ENCODE results near the gene HSF4.

Gene HSF4

DNA sequence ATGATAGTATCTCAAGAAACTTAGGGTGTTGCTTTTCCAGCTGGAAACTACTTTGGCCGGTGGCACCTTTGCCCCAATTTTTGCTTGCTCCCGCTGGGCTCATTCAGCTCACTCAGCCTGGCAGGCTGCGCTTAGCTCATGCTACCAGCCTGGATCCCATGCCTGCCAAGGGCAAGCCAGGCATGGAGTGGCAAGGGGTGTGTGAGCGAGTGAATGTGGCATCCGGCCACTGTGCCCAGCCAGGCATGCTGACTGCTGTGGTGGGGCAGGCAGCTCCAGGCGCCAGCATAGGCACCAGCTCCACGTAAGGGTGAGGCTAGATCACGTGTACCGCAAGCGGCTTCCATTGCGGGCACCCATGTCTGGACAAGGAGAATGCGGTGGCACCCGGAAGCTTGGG lies 23.2 kb upstream of the HSF4 start:
- CTCF ChIA-PET = interaction anchor here (2.0 to 2.3 kb wide), 2 partner anchors 14 to 180 kb away, joined by 5 to 6 read pairs; partner anchors contain the start of gene CES3
- TF ChIP-seq HDGF (IDR thresholded peaks at IDR 0.05; ENCODE audit: borderline replicate concordance) (no peak), ZNF384 (IDR thresholded peaks at IDR 0.05) (no peak), SUZ12 (IDR thresholded peaks at IDR 0.05) (no peak), TARDBP (IDR thresholded peaks at IDR 0.05) (no peak), BHLHE40 (IDR thresholded peaks at IDR 0.05; ENCODE audit: borderline replicate concordance) (no peak), CTBP1 (IDR thresholded peaks at IDR 0.05; ENCODE audit: borderline replicate concordance) (no peak), FOXM1 (IDR thresholded peaks at IDR 0.05; ENCODE audit: borderline replicate concordance) (no peak), ARNT (IDR thresholded peaks at IDR 0.05) (no peak)
- DNase-seq (ENCODE audit: extremely low spot score) = no peak
- POLR2A ChIA-PET = interaction anchor here (1.5 kb wide), 1 partner anchor 19 kb away, joined by 6 read pairs; the partner anchor contains the start of genes FBXL8 and TRADD

DNA sequence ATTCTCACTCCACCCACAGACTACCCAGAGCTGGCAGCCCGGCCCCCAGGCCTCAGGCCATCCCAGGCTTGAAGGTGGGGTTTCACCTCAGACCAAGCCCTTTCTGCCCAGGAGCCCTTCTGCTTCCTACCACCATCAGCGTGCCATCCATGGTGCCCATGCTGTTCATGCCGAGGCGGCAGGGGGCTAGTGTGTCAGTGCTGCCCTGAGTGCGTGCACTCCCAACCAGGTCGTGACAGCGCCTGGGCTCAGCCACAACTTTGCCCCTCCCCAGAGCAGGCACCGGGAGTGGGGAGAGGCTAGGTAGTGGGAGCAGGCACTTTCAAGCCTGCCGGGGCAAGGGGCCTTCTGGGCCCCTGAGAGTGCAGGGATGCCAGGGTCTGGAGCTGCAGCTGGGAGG lies 22.2 kb upstream of the HSF4 start:
- POLR2A ChIA-PET = interaction anchor here (1.5 kb wide), 1 partner anchor 18 kb away, joined by 6 read pairs; the partner anchor contains the start of genes FBXL8 and TRADD
- CTCF ChIA-PET = interaction anchor here (2.0 to 2.3 kb wide), 2 partner anchors 13 to 181 kb away, joined by 5 to 6 read pairs; partner anchors contain the start of gene CES3

GRCh38 chr16:67144943-67145342 lies 19.6 kb upstream of the HSF4 start:
- ChIA-PET CTCF (interaction anchor here (0.6 kb wide), 1 partner anchor 131 kb away, joined by 3 read pairs; no protein-coding TSS in a partner anchor), POLR2A (interaction anchor here (0.6 kb wide), 1 partner anchor 17 kb away, joined by 3 read pairs; no protein-coding TSS in a partner anchor)
- DNase-seq (ENCODE audit: extremely low spot score) = no peak
- no peak for TF ChIP-seq TARDBP (IDR thresholded peaks at IDR 0.05)
- TF ChIP-seq, protein P1, sequence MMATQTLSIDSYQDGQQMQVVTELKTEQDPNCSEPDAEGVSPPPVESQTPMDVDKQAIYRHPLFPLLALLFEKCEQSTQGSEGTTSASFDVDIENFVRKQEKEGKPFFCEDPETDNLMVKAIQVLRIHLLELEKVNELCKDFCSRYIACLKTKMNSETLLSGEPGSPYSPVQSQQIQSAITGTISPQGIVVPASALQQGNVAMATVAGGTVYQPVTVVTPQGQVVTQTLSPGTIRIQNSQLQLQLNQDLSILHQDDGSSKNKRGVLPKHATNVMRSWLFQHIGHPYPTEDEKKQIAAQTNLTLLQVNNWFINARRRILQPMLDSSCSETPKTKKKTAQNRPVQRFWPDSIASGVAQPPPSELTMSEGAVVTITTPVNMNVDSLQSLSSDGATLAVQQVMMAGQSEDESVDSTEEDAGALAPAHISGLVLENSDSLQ (IDR thresholded peaks at IDR 0.05) = no peak
- no peak for TF ChIP-seq FOXM1 (IDR thresholded peaks at IDR 0.05; ENCODE audit: borderline replicate concordance)
- TF ChIP-seq NFRKB (IDR thresholded peaks at IDR 0.05) = no peak
- no peak for TF ChIP-seq ELF4 (IDR thresholded peaks at IDR 0.05)
- TF ChIP-seq FOXA1 (IDR thresholded peaks at IDR 0.05) = no peak
- TF ChIP-seq L3MBTL2 (conservative IDR thresholded peaks at IDR 0.05) = no peak
- no peak for TF ChIP-seq LEF1 (IDR thresholded peaks at IDR 0.05; ENCODE audit: borderline replicate concordance)
- no peak for TF ChIP-seq HDGF (IDR thresholded peaks at IDR 0.05; ENCODE audit: borderline replicate concordance)
- no peak for TF ChIP-seq BHLHE40 (IDR thresholded peaks at IDR 0.05; ENCODE audit: borderline replicate concordance)
- TF ChIP-seq SUZ12 (IDR thresholded peaks at IDR 0.05) = no peak
- no peak for TF ChIP-seq SP1 (IDR thresholded peaks at IDR 0.05)
- TF ChIP-seq ZNF384 (IDR thresholded peaks at IDR 0.05) = no peak
- no peak for TF ChIP-seq FOXK2 (IDR thresholded peaks at IDR 0.05)
- TF ChIP-seq ARNT (IDR thresholded peaks at IDR 0.05) = no peak
- TF ChIP-seq CTBP1 (IDR thresholded peaks at IDR 0.05; ENCODE audit: borderline replicate concordance) = no peak

More for the DNA sequence above, 22.2 kb upstream of the HSF4 start:
- DNase-seq (ENCODE audit: extremely low spot score) = no peak
- TF ChIP-seq LEF1 (IDR thresholded peaks at IDR 0.05; ENCODE audit: borderline replicate concordance) = no peak
- no peak for TF ChIP-seq FOXM1 (IDR thresholded peaks at IDR 0.05; ENCODE audit: borderline replicate concordance)
- TF ChIP-seq L3MBTL2 (conservative IDR thresholded peaks at IDR 0.05) = no peak
- no peak for TF ChIP-seq CTBP1 (IDR thresholded peaks at IDR 0.05; ENCODE audit: borderline replicate concordance)
- TF ChIP-seq SUZ12 (IDR thresholded peaks at IDR 0.05) = no peak
- no peak for TF ChIP-seq NFRKB (IDR thresholded peaks at IDR 0.05)
- no peak for TF ChIP-seq BHLHE40 (IDR thresholded peaks at IDR 0.05; ENCODE audit: borderline replicate concordance)
- no peak for TF ChIP-seq ARNT (IDR thresholded peaks at IDR 0.05)
- TF ChIP-seq ELF4 (IDR thresholded peaks at IDR 0.05) = no peak
- no peak for TF ChIP-seq TARDBP (IDR thresholded peaks at IDR 0.05)
- TF ChIP-seq, protein P1 (IDR thresholded peaks at IDR 0.05) = no peak
- no peak for TF ChIP-seq FOXA1 (IDR thresholded peaks at IDR 0.05)
- no peak for TF ChIP-seq SP1 (IDR thresholded peaks at IDR 0.05)
- no peak for TF ChIP-seq HDGF (IDR thresholded peaks at IDR 0.05; ENCODE audit: borderline replicate concordance)
- no peak for TF ChIP-seq FOXK2 (IDR thresholded peaks at IDR 0.05)
- TF ChIP-seq ZNF384 (IDR thresholded peaks at IDR 0.05) = no peak

DNA sequence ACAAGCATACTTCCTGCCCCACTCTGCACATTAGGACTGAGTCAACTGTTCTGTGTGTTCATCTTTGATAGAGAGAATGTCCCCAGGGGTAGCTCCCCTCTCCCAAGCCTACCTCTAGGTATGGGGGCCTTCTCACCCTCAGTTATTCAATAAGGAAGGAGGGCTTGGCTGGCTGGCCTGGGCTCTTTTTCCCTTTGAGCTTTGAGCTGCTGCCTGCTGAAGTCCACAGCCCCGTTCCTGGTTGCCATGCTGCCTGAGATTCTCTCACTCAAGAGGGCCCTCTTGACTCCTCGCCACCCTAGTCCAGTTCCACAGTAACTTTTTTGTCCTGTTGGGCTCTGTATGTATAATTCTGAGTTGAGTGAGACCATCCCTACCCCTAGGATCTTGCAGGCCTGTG lies 18.8 kb upstream of the HSF4 start:
- TF ChIP-seq ZNF384 (IDR thresholded peaks at IDR 0.05) = no peak
- TF ChIP-seq, protein P1 (IDR thresholded peaks at IDR 0.05) = no peak
- ChIA-PET POLR2A (no interaction called here), CTCF (no interaction called here)
- DNase-seq (ENCODE audit: extremely low spot score) = no peak

- TF ChIP-seq FOXA1 (IDR thresholded peaks at IDR 0.05) (no peak), ARNT (IDR thresholded peaks at IDR 0.05) (no peak), ZNF384 (IDR thresholded peaks at IDR 0.05) (no peak), HDGF (IDR thresholded peaks at IDR 0.05; ENCODE audit: borderline replicate concordance) (no peak), L3MBTL2 (conservative IDR thresholded peaks at IDR 0.05) (no peak), SP1 (IDR thresholded peaks at IDR 0.05) (no peak), LEF1 (IDR thresholded peaks at IDR 0.05; ENCODE audit: borderline replicate concordance) (no peak), BHLHE40 (IDR thresholded peaks at IDR 0.05; ENCODE audit: borderline replicate concordance) (no peak), FOXM1 (IDR thresholded peaks at IDR 0.05; ENCODE audit: borderline replicate concordance) (no peak), NFRKB (IDR thresholded peaks at IDR 0.05) (no peak), ELF4 (IDR thresholded peaks at IDR 0.05) (no peak), FOXK2 (IDR thresholded peaks at IDR 0.05) (no peak)
- TF ChIP-seq, protein P1 (IDR thresholded peaks at IDR 0.05) = no peak
- ChIA-PET POLR2A (no interaction called here), CTCF (interaction anchor here (0.6 kb wide), 1 partner anchor 227 kb away, joined by 3 read pairs; no protein-coding TSS in a partner anchor)
- no peak for DNase-seq (ENCODE audit: extremely low spot score)
Observed at GRCh38 chr16:67146523-67147357, 17.8 kb upstream of the HSF4 start.
